ENCODE results near the gene GLI3.

The GLI3 gene

DNA sequence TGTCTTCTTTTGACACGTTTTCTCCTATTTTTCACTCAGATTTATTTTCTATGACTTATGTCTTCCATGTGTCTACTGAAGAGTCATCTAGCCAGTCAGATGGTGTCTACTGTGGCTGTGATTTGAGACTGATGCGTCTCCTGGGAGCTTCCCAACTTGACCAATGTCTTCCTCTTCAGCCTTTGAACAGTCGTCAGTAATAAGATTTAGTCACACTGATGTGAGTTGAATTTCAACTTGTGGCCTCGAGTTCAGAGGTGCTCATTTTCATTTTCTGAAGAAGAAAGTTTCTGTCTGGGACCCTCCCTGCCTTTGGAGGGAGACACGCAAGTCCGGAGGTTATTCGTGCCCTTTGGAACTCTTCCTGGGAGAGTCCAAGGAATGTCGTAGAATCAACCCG lies 312.2 kb downstream of the GLI3 start (continued):
- TF ChIP-seq, protein P1, sequence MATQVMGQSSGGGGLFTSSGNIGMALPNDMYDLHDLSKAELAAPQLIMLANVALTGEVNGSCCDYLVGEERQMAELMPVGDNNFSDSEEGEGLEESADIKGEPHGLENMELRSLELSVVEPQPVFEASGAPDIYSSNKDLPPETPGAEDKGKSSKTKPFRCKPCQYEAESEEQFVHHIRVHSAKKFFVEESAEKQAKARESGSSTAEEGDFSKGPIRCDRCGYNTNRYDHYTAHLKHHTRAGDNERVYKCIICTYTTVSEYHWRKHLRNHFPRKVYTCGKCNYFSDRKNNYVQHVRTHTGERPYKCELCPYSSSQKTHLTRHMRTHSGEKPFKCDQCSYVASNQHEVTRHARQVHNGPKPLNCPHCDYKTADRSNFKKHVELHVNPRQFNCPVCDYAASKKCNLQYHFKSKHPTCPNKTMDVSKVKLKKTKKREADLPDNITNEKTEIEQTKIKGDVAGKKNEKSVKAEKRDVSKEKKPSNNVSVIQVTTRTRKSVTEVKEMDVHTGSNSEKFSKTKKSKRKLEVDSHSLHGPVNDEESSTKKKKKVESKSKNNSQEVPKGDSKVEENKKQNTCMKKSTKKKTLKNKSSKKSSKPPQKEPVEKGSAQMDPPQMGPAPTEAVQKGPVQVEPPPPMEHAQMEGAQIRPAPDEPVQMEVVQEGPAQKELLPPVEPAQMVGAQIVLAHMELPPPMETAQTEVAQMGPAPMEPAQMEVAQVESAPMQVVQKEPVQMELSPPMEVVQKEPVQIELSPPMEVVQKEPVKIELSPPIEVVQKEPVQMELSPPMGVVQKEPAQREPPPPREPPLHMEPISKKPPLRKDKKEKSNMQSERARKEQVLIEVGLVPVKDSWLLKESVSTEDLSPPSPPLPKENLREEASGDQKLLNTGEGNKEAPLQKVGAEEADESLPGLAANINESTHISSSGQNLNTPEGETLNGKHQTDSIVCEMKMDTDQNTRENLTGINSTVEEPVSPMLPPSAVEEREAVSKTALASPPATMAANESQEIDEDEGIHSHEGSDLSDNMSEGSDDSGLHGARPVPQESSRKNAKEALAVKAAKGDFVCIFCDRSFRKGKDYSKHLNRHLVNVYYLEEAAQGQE (tag by site-specific recombination; IDR thresholded peaks at IDR 0.05) = no peak
- TF ChIP-seq YY2 (tag by site-specific recombination; IDR thresholded peaks at IDR 0.05) = no peak
- TF ChIP-seq, protein P2, sequence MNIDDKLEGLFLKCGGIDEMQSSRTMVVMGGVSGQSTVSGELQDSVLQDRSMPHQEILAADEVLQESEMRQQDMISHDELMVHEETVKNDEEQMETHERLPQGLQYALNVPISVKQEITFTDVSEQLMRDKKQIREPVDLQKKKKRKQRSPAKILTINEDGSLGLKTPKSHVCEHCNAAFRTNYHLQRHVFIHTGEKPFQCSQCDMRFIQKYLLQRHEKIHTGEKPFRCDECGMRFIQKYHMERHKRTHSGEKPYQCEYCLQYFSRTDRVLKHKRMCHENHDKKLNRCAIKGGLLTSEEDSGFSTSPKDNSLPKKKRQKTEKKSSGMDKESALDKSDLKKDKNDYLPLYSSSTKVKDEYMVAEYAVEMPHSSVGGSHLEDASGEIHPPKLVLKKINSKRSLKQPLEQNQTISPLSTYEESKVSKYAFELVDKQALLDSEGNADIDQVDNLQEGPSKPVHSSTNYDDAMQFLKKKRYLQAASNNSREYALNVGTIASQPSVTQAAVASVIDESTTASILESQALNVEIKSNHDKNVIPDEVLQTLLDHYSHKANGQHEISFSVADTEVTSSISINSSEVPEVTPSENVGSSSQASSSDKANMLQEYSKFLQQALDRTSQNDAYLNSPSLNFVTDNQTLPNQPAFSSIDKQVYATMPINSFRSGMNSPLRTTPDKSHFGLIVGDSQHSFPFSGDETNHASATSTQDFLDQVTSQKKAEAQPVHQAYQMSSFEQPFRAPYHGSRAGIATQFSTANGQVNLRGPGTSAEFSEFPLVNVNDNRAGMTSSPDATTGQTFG (tag by site-specific recombination; IDR thresholded peaks at IDR 0.05; ENCODE audit: borderline replicate concordance) = no peak
- no peak for TF ChIP-seq ZNF221 (tag by site-specific recombination; IDR thresholded peaks at IDR 0.05; ENCODE audit: borderline replicate concordance)
- no peak for TF ChIP-seq ZNF596 (tag by site-specific recombination; IDR thresholded peaks at IDR 0.05)

DNA sequence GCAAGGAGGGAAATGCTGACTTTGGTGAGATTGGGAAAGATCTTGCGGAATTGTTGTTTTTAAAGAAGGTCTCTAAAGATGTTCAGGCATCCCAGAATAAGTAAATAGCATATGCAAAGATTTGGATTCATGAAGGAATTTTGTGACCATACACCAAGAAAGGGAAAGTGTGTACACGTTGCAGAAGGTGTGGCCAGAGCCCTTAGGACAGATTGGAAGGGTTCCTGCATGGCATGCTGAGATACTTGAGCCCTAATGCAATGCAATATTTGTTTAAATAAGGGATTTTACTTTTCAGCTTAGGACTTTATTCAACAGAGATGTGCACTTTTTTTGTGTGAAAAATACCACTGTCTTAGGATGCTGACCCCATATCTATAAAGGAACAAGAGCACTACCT lies 314.6 kb downstream of the GLI3 start:
- TF ChIP-seq ZNF311 (tag by site-specific recombination; IDR thresholded peaks at IDR 0.05; ENCODE audit: borderline replicate concordance) (no peak), KLF10 (tag by site-specific recombination; IDR thresholded peaks at IDR 0.05) (no peak), ZBTB21 (tag by site-specific recombination; IDR thresholded peaks at IDR 0.05) (no peak)
- ChIA-PET POLR2A (no interaction called here), CTCF (interaction anchor here (0.6 kb wide), 1 partner anchor 21 kb away, joined by 3 read pairs; no protein-coding TSS in a partner anchor)
- Histone ChIP-seq H3K36me3 (ENCODE audit: control insufficient read depth in 2 of 2, insufficient read depth in 1 of 2, low read length in 2 of 2) (no peaks in the 10 kb centered on the region), H3K27ac (ENCODE audit: extremely low read depth, low read depth, low read length) (no peak overlapping the region), H3K4me3 (ENCODE audit: low read depth, low read length) (no peak overlapping the region), H3K9me3 (ENCODE audit: control insufficient read depth, insufficient read depth, low read depth, low read length) (no peaks in the 10 kb centered on the region), H3K4me1 (ENCODE audit: control insufficient read depth, insufficient read depth, low read length) (no peaks in the 10 kb centered on the region)

DNA sequence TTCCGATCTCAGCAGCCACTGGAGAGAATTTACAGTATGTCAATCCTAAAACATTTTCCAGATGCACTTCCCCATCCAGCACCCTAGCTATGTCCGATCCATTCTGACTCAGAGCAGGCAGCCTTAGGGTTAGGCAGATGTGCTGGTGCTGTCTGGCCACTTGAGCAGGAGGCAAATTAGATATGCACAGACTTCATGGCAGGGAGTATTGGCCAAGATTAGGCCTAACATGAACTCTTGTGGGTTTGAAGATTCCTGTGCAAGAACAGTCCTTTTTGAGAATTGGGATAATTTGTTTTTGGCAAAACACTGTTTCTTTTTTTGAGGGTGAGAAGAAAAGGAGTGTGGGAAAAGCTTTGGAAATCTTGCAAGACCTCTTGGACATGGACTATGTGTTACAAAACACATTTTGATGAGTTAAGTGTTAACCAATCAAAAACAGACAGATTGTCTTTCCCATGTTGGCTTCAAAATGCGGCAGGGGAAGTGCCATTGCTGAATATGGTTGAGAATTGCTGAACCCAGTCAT lies 315.5 kb downstream of the GLI3 start:
- TF ChIP-seq KLF7 (tag by site-specific recombination; IDR thresholded peaks at IDR 0.05; ENCODE audit: borderline replicate concordance) = no peak
- TF ChIP-seq ZNF138 (tag by site-specific recombination; IDR thresholded peaks at IDR 0.05; ENCODE audit: borderline replicate concordance) = no peak
- TF ChIP-seq, protein P3, sequence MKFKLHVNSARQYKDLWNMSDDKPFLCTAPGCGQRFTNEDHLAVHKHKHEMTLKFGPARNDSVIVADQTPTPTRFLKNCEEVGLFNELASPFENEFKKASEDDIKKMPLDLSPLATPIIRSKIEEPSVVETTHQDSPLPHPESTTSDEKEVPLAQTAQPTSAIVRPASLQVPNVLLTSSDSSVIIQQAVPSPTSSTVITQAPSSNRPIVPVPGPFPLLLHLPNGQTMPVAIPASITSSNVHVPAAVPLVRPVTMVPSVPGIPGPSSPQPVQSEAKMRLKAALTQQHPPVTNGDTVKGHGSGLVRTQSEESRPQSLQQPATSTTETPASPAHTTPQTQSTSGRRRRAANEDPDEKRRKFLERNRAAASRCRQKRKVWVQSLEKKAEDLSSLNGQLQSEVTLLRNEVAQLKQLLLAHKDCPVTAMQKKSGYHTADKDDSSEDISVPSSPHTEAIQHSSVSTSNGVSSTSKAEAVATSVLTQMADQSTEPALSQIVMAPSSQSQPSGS (tag by site-specific recombination; IDR thresholded peaks at IDR 0.05; ENCODE audit: low read depth) = no peak
- TF ChIP-seq KLF16 (tag by site-specific recombination; IDR thresholded peaks at IDR 0.05) = no peak
- TF ChIP-seq ZNF202 (tag by site-specific recombination; IDR thresholded peaks at IDR 0.05; ENCODE audit: borderline replicate concordance) = no peak
- TF ChIP-seq ZNF292 (tag by site-specific recombination; IDR thresholded peaks at IDR 0.05; ENCODE audit: borderline replicate concordance, low read depth) = no peak
- no peak for TF ChIP-seq HOXA7 (CRISPR knock-in tag; IDR thresholded peaks at IDR 0.05; ENCODE audit: borderline replicate concordance)
- TF ChIP-seq ZNF248 (tag by site-specific recombination; IDR thresholded peaks at IDR 0.05) = no peak
- no peak for TF ChIP-seq ZNF560 (tag by site-specific recombination; IDR thresholded peaks at IDR 0.05; ENCODE audit: borderline replicate concordance)
- no peak for TF ChIP-seq ZFHX2 (tag by site-specific recombination; conservative IDR thresholded peaks at IDR 0.05)
- TF ChIP-seq, protein P4, sequence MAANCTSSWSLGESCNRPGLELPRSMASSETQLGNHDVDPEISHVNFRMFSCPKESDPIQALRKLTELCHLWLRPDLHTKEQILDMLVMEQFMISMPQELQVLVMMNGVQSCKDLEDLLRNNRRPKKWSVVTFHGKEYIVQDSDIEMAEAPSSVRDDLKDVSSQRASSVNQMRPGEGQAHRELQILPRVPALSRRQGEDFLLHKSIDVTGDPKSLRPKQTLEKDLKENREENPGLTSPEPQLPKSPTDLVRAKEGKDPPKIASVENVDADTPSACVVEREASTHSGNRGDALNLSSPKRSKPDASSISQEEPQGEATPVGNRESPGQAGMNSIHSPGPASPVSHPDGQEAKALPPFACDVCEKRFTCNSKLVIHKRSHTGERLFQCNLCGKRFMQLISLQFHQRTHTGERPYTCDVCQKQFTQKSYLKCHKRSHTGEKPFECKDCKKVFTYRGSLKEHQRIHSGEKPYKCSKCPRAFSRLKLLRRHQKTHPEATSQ (tag by site-specific recombination; IDR thresholded peaks at IDR 0.05) = no peak
- TF ChIP-seq, protein P5, sequence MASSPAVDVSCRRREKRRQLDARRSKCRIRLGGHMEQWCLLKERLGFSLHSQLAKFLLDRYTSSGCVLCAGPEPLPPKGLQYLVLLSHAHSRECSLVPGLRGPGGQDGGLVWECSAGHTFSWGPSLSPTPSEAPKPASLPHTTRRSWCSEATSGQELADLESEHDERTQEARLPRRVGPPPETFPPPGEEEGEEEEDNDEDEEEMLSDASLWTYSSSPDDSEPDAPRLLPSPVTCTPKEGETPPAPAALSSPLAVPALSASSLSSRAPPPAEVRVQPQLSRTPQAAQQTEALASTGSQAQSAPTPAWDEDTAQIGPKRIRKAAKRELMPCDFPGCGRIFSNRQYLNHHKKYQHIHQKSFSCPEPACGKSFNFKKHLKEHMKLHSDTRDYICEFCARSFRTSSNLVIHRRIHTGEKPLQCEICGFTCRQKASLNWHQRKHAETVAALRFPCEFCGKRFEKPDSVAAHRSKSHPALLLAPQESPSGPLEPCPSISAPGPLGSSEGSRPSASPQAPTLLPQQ (tag by site-specific recombination; IDR thresholded peaks at IDR 0.05) = no peak
- no peak for TF ChIP-seq ZNF10 (tag by site-specific recombination; IDR thresholded peaks at IDR 0.05)
- ChIA-PET CTCF (interaction anchor here (0.6 to 1.4 kb wide), 5 partner anchors 19 to 1465 kb away, joined by 3 to 4 read pairs (median 3); no protein-coding TSS in a partner anchor), POLR2A (no interaction called here)

More for the DNA sequence above, 315.5 kb downstream of the GLI3 start:
- H3K27ac ChIP-seq (ENCODE audit: extremely low read depth, low read depth, low read length) = no peak overlapping the region
- H3K9me3 ChIP-seq (ENCODE audit: control insufficient read depth, insufficient read depth, low read depth, low read length) = no peaks in the 10 kb centered on the region
- no peaks in the 10 kb centered on the region for H3K36me3 ChIP-seq (ENCODE audit: control insufficient read depth in 2 of 2, insufficient read depth in 1 of 2, low read length in 2 of 2)
- no peak overlapping the region for H3K4me3 ChIP-seq (ENCODE audit: low read depth, low read length)
- H3K4me1 ChIP-seq (ENCODE audit: control insufficient read depth, insufficient read depth, low read length) = no peaks in the 10 kb centered on the region
